Measurements from ENCODE around the gene PRKAG2.

DNA sequence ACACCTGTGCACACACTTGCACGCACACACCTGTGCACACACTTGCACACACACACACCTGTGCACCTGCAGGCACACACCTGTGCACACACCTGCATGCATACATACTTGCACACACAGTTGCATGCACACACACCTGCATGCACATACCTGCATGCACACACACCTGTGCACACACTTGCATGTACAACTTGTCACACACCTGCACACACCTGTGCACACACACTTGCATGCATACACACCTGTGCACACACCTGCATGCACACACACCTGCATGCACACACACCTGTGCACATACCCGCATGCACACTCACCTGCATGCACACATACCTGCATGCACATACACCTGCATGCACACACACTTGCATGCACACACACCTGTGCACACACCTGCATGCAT, 207.2 kb downstream of the PRKAG2 start:
- TF ChIP-seq, protein P1, sequence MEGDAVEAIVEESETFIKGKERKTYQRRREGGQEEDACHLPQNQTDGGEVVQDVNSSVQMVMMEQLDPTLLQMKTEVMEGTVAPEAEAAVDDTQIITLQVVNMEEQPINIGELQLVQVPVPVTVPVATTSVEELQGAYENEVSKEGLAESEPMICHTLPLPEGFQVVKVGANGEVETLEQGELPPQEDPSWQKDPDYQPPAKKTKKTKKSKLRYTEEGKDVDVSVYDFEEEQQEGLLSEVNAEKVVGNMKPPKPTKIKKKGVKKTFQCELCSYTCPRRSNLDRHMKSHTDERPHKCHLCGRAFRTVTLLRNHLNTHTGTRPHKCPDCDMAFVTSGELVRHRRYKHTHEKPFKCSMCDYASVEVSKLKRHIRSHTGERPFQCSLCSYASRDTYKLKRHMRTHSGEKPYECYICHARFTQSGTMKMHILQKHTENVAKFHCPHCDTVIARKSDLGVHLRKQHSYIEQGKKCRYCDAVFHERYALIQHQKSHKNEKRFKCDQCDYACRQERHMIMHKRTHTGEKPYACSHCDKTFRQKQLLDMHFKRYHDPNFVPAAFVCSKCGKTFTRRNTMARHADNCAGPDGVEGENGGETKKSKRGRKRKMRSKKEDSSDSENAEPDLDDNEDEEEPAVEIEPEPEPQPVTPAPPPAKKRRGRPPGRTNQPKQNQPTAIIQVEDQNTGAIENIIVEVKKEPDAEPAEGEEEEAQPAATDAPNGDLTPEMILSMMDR (IDR thresholded peaks at IDR 0.05; ENCODE audit: low read depth, low read length, missing input control), result no peak
- TF ChIP-seq YY1 (IDR thresholded peaks at IDR 0.05) (no peak), GABPA (IDR thresholded peaks at IDR 0.05 in 1 of 2, conservative IDR thresholded peaks at IDR 0.05 in 1 of 2) (no peak)
- TF ChIP-seq, protein P2, sequence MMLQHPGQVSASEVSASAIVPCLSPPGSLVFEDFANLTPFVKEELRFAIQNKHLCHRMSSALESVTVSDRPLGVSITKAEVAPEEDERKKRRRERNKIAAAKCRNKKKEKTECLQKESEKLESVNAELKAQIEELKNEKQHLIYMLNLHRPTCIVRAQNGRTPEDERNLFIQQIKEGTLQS (IDR thresholded peaks at IDR 0.05), result no peak
